ENCODE results near the gene TADA1.

Gene TADA1, protein sequence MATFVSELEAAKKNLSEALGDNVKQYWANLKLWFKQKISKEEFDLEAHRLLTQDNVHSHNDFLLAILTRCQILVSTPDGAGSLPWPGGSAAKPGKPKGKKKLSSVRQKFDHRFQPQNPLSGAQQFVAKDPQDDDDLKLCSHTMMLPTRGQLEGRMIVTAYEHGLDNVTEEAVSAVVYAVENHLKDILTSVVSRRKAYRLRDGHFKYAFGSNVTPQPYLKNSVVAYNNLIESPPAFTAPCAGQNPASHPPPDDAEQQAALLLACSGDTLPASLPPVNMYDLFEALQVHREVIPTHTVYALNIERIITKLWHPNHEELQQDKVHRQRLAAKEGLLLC

DNA sequence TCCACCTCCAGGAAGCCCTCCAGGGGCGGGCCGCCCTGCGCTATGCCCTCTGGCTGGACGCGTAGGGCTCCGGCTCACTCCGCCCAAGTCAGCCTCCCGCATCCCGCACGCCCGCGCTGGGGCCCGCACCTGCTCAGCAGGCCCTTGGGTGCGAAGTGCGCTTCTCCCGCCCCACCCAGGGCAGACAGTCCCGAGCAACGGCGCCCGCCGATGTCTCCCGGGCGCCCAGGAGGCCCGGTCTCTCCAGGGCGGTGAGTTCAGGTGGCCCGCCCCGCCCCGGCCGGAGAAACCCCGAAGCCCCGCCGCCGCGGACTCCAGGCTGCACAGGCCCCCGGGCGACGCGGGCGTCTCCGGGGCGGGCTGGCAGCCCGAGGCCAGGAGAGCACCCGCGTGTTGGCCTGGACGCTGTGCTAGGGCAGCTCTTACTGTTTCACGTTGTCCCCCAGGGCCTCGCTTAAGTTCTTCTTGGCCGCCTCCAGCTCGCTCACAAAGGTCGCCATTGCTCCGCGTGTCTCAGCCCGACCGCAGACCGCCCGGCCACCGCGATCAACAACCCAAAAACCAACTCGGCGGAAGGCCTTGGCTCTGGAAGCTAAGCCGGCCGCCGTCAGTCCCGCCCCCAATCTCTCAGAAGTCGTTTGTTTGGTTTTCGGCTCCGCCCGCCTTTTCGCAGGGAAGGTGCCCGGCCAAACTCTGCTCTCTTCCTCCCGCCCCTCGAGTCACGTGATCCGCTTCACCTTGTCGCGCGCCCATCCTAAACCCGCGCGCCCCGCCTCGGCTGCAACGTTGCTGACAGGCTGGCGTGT lies at the start of gene TADA1:
Gene TADA1 (minus strand): TSS at position 531 of the 806 bp plus-strand sequence. CDS start 31 bp downstream, at position 500.
- DNase-seq (ENCODE audit: low read depth, low spot score): peak; percentile 99

GRCh38 chr1:166924823-166925541 lies 48.9 kb upstream of the TADA1 start:
- DNase-seq (ENCODE audit: low read depth, low spot score): no peak

- peak; percentile 73 for DNase-seq (ENCODE audit: low read depth, low spot score)
Measured at GRCh38 chr1:166920561-166921475, 44.8 kb upstream of the TADA1 start.

DNA sequence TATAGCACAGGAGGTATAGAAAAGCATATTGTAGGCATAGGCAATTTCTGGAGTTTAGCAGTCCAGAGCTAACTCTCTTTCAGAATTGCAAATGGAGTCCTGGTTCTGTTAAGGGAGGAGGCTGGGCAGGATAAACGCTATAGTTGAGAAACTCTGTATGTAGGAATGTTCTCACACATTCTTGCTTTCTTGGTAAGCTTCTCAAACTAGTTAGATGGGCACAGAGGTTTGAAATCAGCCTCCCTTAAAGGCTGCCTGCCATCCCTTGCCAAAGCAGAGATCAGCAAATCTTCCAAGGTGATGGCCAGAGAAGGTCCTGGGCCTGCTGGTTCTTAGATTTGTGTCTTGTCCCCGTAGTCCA lies 42.9 kb upstream of the TADA1 start:
- no peak for DNase-seq (ENCODE audit: low read depth, low spot score)

- DNase-seq (ENCODE audit: low read depth, low spot score): no peak
Measured at GRCh38 chr1:166918088-166918955, 42.3 kb upstream of the TADA1 start.

DNA sequence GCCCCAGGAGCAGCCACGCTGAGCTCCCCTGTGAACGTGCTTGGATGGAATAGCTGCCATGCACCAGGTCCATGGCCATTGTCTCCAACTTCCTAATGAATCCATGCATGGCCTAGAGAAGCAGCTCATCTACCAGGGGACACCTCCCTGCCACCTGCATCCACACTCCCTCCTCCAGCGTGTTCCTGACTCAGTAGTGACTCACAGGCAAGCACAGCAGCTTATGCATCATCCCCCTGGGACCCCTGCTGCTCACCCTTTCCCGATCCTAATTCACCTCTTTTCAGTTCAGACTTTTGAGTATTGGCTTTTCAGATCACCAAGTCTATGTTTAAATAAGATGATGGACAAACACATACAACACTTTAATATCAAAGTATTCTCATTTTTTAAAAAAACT lies 39.9 kb upstream of the TADA1 start:
- DNase-seq (ENCODE audit: low read depth, low spot score): no peak

DNA sequence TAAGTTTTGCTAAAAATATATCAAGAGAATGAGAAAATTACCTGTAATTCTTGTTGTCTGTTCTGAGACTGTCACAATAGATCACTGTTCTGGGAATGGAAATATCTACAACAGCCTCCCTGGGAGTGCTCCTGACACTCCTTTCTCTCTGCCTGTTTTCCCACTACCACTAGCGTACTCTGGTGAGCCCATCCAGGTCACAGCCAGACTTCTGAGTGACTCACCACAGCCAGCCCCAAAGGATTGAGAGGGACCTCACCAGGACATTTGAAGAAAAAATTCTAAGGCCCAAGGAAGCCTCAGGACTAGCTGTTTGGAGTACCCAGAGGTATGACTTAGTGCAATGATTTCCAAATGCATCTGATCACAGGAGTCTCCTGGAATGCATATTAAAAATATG lies 39.0 kb upstream of the TADA1 start:
- no peak for DNase-seq (ENCODE audit: low read depth, low spot score)

DNA sequence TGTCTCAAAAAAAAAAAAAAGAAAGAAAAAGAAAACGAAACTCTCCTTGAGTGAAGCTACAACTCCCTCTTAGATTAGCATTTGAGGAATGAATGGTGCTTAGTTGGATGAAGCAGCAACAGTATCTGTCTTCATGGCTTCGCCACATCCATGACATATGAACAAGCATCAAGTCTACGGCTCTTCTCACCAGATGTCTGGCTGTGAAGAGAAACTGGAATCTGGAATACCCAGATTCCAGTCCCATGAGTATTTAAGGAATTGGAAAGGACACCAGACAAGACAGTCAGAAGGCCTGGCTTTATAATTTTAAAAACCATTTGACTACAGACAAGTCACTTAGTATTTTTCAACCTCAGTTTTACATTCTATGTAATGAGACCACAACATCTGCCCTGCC lies 38.0 kb upstream of the TADA1 start:
- DNase-seq (ENCODE audit: low read depth, low spot score): no peak

DNA sequence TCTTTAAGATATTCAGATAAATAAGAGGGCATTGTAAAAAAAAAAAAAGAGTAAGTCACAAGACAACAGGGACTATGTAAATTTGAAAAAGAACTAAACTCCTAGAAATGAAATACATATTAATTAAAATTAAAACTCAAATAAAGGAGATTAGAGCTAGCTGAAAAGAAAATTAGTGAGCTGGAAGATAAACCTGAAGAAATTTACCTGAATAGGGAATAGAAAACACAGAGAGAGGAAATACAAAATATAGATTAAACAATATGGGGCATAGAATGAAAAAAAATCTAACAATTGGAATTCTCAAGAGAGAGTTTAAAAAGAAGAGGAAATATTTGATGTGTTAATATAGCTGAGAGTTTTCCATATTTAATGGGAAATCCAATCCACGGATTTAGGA lies 35.6 kb upstream of the TADA1 start:
- DNase-seq (ENCODE audit: low read depth, low spot score): no peak

- peak; percentile 74 for DNase-seq (ENCODE audit: low read depth, low spot score)
Measured at GRCh38 chr1:166910396-166910994, 34.4 kb upstream of the TADA1 start.

DNA sequence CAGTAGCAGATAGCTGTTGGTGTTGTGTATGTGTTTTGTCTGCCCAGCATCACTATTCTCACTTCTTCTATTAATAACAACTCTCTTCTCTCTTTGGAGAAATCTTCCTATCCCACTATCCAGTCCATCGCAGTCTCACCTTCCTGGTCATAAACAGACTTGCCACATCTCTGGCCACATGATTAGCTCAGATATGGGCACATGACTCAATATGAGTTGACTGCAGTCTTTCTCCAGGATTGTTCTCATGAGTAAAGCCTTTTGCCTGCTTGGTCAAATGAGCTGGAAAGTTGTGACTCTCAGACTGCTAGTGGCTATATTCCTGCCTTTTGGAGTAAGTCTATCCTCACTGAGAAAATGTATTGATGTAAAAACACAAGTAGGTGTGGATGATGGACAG lies 32.9 kb upstream of the TADA1 start:
- DNase-seq (ENCODE audit: low read depth, low spot score): no peak

GRCh38 chr1:166907763-166908162 lies 31.7 kb upstream of the TADA1 start:
- DNase-seq (ENCODE audit: low read depth, low spot score): no peak

DNA sequence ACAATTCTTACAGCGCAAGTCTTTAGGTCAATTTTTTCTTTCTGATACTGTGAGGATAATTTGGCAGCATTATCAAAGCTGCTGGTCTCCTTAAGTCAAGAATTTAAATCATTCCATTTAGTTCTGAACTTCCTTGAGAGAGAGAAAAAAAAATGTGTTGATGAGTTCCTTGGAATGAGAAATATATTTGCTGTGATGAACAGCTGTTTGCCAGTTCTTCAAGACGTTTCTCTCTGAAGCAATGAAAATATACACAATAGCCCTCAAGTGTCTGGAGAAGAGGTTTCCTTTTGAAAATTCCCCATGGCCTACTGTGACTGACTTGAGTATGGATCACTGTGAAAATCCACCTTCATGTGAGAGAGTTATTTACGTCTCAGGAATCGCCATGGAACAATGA lies 31.0 kb upstream of the TADA1 start:
- no peak for DNase-seq (ENCODE audit: low read depth, low spot score)

DNA sequence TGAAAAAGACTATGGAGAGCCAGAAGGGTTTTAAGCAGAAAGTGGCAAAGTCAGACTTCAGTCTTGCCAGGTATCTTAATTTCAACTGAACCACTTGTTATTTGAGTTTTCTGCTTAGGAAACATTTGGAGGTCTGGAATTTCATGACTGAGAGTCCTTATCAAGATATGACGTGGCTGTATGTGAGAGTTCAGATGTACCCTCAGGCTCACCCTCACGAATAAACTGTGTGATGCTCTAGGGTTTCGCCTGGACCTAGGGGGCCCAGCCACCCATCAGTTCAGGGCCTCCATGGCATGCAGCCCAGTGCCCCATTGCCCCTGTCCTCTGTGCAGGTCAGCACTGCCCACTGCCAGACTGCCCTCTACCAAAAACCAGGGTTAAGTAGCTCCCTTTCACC lies 30.6 kb upstream of the TADA1 start:
- DNase-seq (ENCODE audit: low read depth, low spot score): no peak

DNA sequence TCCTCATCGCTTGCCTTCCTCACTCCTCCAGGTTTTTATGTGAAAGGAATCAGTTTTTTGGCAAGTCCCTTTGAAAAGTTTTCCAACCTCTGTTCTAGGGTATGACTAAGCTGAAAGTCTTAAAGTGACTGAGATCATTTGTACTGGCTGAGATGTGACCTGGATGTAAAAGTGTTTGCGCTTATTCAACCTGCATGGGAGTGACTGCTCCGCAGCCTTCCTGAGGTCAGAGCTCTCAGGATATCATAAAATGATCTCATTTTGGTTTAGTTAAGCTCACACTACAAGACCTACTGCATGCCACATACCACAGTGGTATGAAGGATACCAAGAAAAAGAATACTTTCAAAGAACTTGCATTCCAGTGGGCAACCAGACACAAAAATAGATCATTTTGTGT lies 29.8 kb upstream of the TADA1 start:
- no peak for DNase-seq (ENCODE audit: low read depth, low spot score)

DNA sequence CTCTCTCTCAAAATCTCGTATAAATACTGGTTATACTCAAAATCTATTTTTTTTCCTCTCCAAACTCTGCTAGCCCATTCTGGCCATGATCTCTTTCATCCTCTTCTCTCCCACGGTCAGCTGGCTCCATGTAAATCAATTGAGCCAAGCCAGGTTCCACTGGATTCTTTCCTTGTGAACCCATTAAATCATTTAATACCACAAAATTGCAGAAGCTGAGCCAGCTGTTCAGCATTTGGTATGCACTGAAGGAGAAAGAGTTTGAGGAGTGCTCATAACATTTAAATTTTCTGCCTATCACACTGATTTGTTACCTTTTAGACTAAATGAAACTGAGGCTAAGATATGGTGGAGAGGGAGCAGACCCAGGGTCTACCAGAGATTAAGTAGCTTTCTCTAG lies 29.1 kb upstream of the TADA1 start:
- no peak for DNase-seq (ENCODE audit: low read depth, low spot score)

GRCh38 chr1:166903232-166903631 lies 27.2 kb upstream of the TADA1 start:
- no peak for DNase-seq (ENCODE audit: low read depth, low spot score)

DNA sequence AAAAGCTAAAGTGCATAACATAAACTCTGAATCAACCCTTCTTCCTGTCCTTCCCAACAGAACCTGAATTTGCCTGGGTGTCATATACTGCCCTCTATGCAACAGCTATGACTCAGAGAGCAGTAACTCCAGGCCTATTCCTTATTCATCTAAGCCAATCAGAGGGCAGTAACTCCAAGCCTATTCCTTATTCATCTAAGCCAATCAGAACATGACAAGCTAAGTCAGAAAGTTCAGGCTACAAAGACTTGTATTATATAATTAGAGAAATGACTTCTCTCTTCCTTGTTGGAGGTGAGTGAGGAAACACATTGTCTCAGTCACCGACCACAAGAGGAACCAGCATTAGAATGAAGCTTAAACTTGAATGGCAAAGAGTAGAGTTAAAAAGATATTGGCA lies 26.2 kb upstream of the TADA1 start:
- no peak for DNase-seq (ENCODE audit: low read depth, low spot score)

GRCh38 chr1:166900987-166901386 lies 24.9 kb upstream of the TADA1 start:
- DNase-seq (ENCODE audit: low read depth, low spot score): no peak

DNA sequence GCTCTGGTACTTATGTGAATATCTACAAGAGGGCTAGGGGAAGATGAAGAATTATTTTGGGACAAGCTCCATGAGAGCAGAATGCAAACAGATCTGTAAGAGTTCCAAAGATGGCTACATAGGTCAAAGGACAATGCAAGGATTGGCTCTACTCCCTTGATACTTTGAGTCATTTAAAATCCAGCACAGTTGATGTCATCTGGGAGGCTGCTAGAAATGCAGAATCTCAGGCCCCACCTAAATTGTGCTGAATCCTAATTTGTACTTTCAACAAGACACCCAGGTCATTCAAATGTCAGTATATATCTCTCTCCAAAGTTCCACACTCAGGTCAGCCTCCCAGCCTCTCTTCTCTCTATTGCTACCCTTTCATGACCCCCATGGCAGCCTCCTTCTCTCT lies 23.7 kb upstream of the TADA1 start:
- no peak for DNase-seq (ENCODE audit: low read depth, low spot score)

Data from ELF-1 (cell line).